HCT116 (cell line): ENCODE results near the gene MVK.

Experiments used
- CEBPB ChIP-seq: IDR thresholded peaks from 2 replicates; pipeline ENCODE4 v1.6.1; 2012; ENCODE audit warnings: low read depth
- EZH2 ChIP-seq: fragments of 200-600 bp; sonication (generic); IDR thresholded peaks from 2 replicates; pipeline ENCODE4 v1.6.1; 2017; ENCODE audit warnings: antibody characterized with exemption, mixed run types
- JUND ChIP-seq: IDR thresholded peaks from 2 replicates; pipeline ENCODE4 v1.6.1; 2012
- POLR2A ChIP-seq: IDR thresholded peaks from 2 replicates; pipeline ENCODE4 v1.7.0; 2011; ENCODE audit warnings: borderline replicate concordance; ENCODE audit not compliant: insufficient read depth, insufficient read length; ENCODE audit errors: extremely low read depth
- POLR2AphosphoS5 ChIP-seq: IDR thresholded peaks from 2 replicates; pipeline ENCODE4 v1.6.1; 2011; ENCODE audit warnings: mild to moderate bottlenecking, low read depth, low read length, moderate library complexity
- RAD21 ChIP-seq: IDR thresholded peaks from 2 replicates; pipeline ENCODE4 v1.6.1; 2012; ENCODE audit warnings: low read depth, mild to moderate bottlenecking
- SIN3A ChIP-seq: IDR thresholded peaks from 2 replicates; pipeline ENCODE4 v1.6.1; 2012; ENCODE audit warnings: low read depth
- SRF ChIP-seq: IDR thresholded peaks from 2 replicates; pipeline ENCODE4 v1.6.1; 2012; ENCODE audit warnings: low read depth
- ZNF274 ChIP-seq: fragments of 200-500 bp; sonication (Bioruptor generic); IDR thresholded peaks from 2 replicates; pipeline ENCODE4 v1.6.1; 2014; ENCODE audit warnings: mild to moderate bottlenecking, low read depth, low read length, inconsistent platforms
- TF ChIP-seq, protein P1 (sequence below), 3 experiments: fragments of 200-600 bp in 1 of 3; sonication (generic) in 1 of 3; IDR thresholded peaks in 2 of 3; conservative IDR thresholded peaks in 1 of 3; 2 replicates each; pipeline ENCODE4 v1.5.1; 2012 to 2017; ENCODE audit warnings: low read depth in 2 of 3, low read length in 2 of 3, antibody characterized with exemption in 1 of 3, borderline replicate concordance in 1 of 3, control low read depth in 1 of 3, mild to moderate bottlenecking in 1 of 3, mixed read lengths in 1 of 3, mixed run types in 1 of 3, moderate library complexity in 1 of 3; ENCODE audit not compliant: insufficient read depth in 1 of 3
- TF ChIP-seq, protein P2 (sequence below): IDR thresholded peaks from 2 replicates; pipeline ENCODE4 v1.6.1; 2012; ENCODE audit warnings: low read depth
- TF ChIP-seq, protein P3 (sequence below): IDR thresholded peaks from 2 replicates; pipeline ENCODE4 v1.6.1; 2012
- TF ChIP-seq, protein P4 (sequence below): IDR thresholded peaks from 2 replicates; pipeline ENCODE4 v1.6.1; 2011; ENCODE audit warnings: mild to moderate bottlenecking, low read length, moderate library complexity; ENCODE audit not compliant: insufficient replicate concordance; ENCODE audit errors: extremely low read depth

DNA sequence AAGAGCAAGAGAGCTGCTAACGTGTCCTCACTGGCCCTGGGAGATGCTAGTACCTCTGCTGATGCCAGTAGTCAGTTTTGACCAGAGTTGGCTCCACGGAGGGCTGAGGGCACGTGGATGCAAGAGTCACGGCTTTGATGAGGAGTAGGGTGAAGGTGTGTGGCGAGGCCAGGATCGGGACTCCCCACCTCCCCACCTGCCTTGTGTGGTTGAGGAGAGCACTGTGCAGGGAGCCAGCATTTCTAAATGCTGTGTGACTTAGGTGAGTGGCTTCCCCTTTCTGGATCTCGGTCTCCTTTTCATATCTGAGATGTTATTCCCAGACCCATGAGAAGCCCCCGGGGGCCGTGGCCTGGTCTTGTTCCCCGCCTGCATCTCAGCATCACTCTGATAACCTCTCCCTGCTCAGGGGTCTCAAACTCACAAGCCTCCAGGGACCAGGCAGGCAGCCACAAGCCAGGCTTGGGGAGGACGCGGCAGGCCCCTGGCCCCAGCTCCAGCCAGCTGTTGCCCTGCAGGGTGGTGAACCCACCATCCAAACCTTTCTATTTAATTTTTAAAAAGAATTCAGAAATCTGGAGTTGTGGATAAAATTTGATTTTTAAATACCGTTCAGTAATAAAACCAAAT lies 32.1 kb downstream of the MVK start:
- TF ChIP-seq EZH2 (no peak), ZNF274 (no peak), POLR2AphosphoS5 (no peak), JUND (no peak), RAD21 (no peak), SIN3A (no peak), CEBPB (no peak), POLR2A (no peak), SRF (no peak)
- TF ChIP-seq, protein P1, sequence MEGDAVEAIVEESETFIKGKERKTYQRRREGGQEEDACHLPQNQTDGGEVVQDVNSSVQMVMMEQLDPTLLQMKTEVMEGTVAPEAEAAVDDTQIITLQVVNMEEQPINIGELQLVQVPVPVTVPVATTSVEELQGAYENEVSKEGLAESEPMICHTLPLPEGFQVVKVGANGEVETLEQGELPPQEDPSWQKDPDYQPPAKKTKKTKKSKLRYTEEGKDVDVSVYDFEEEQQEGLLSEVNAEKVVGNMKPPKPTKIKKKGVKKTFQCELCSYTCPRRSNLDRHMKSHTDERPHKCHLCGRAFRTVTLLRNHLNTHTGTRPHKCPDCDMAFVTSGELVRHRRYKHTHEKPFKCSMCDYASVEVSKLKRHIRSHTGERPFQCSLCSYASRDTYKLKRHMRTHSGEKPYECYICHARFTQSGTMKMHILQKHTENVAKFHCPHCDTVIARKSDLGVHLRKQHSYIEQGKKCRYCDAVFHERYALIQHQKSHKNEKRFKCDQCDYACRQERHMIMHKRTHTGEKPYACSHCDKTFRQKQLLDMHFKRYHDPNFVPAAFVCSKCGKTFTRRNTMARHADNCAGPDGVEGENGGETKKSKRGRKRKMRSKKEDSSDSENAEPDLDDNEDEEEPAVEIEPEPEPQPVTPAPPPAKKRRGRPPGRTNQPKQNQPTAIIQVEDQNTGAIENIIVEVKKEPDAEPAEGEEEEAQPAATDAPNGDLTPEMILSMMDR (IDR thresholded peaks at IDR 0.05 in 2 of 3, conservative IDR thresholded peaks at IDR 0.05 in 1 of 3; ENCODE audit: borderline replicate concordance in 1 of 3, insufficient read depth in 1 of 3, low read depth in 2 of 3, low read length in 2 of 3): no peak
- TF ChIP-seq, protein P2, sequence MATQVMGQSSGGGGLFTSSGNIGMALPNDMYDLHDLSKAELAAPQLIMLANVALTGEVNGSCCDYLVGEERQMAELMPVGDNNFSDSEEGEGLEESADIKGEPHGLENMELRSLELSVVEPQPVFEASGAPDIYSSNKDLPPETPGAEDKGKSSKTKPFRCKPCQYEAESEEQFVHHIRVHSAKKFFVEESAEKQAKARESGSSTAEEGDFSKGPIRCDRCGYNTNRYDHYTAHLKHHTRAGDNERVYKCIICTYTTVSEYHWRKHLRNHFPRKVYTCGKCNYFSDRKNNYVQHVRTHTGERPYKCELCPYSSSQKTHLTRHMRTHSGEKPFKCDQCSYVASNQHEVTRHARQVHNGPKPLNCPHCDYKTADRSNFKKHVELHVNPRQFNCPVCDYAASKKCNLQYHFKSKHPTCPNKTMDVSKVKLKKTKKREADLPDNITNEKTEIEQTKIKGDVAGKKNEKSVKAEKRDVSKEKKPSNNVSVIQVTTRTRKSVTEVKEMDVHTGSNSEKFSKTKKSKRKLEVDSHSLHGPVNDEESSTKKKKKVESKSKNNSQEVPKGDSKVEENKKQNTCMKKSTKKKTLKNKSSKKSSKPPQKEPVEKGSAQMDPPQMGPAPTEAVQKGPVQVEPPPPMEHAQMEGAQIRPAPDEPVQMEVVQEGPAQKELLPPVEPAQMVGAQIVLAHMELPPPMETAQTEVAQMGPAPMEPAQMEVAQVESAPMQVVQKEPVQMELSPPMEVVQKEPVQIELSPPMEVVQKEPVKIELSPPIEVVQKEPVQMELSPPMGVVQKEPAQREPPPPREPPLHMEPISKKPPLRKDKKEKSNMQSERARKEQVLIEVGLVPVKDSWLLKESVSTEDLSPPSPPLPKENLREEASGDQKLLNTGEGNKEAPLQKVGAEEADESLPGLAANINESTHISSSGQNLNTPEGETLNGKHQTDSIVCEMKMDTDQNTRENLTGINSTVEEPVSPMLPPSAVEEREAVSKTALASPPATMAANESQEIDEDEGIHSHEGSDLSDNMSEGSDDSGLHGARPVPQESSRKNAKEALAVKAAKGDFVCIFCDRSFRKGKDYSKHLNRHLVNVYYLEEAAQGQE: no peak
- TF ChIP-seq, protein P3, sequence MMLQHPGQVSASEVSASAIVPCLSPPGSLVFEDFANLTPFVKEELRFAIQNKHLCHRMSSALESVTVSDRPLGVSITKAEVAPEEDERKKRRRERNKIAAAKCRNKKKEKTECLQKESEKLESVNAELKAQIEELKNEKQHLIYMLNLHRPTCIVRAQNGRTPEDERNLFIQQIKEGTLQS: no peak
- TF ChIP-seq, protein P4, sequence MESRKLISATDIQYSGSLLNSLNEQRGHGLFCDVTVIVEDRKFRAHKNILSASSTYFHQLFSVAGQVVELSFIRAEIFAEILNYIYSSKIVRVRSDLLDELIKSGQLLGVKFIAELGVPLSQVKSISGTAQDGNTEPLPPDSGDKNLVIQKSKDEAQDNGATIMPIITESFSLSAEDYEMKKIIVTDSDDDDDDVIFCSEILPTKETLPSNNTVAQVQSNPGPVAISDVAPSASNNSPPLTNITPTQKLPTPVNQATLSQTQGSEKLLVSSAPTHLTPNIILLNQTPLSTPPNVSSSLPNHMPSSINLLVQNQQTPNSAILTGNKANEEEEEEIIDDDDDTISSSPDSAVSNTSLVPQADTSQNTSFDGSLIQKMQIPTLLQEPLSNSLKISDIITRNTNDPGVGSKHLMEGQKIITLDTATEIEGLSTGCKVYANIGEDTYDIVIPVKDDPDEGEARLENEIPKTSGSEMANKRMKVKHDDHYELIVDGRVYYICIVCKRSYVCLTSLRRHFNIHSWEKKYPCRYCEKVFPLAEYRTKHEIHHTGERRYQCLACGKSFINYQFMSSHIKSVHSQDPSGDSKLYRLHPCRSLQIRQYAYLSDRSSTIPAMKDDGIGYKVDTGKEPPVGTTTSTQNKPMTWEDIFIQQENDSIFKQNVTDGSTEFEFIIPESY: no peak
